ENCODE results near the gene SAPCD2.

SAPCD2 gene

GRCh38 chr9:137085920-137086530 lies 15.7 kb upstream of the SAPCD2 start:
- DNase-seq = peak; percentile 24
- in situ Hi-C loops (cut with HindIII; ENCODE audit: low pct_ligation_motif_present, low pct_unique_long_range_greater_than_20kb, low sequenced_read_pairs) = no loop called here

GRCh38 chr9:137084526-137084925 lies 14.2 kb upstream of the SAPCD2 start:
- no peak for DNase-seq
- in situ Hi-C loops (cut with HindIII; ENCODE audit: low pct_ligation_motif_present, low pct_unique_long_range_greater_than_20kb, low sequenced_read_pairs) = no loop called here

GRCh38 chr9:137083394-137084004 lies 13.1 kb upstream of the SAPCD2 start:
- peak; percentile 96 for DNase-seq
- in situ Hi-C loops (cut with HindIII; ENCODE audit: low pct_ligation_motif_present, low pct_unique_long_range_greater_than_20kb, low sequenced_read_pairs) = no loop called here

GRCh38 chr9:137082925-137083290 lies 12.6 kb upstream of the SAPCD2 start:
- in situ Hi-C loops (cut with HindIII; ENCODE audit: low pct_ligation_motif_present, low pct_unique_long_range_greater_than_20kb, low sequenced_read_pairs) = no loop called here
- no peak for DNase-seq

GRCh38 chr9:137082222-137082924 lies 12.0 kb upstream of the SAPCD2 start:
- no peak for DNase-seq
- in situ Hi-C loops (cut with HindIII; ENCODE audit: low pct_ligation_motif_present, low pct_unique_long_range_greater_than_20kb, low sequenced_read_pairs) = no loop called here

GRCh38 chr9:137080260-137081122 lies 10.1 kb upstream of the SAPCD2 start:
- DNase-seq = no peak
- in situ Hi-C loops (cut with HindIII; ENCODE audit: low pct_ligation_motif_present, low pct_unique_long_range_greater_than_20kb, low sequenced_read_pairs) = no loop called here

GRCh38 chr9:137079401-137079787 lies 9.0 kb upstream of the SAPCD2 start:
- in situ Hi-C loops (cut with HindIII; ENCODE audit: low pct_ligation_motif_present, low pct_unique_long_range_greater_than_20kb, low sequenced_read_pairs) = no loop called here
- DNase-seq = no peak

- DNase-seq = no peak
- in situ Hi-C loops (cut with HindIII; ENCODE audit: low pct_ligation_motif_present, low pct_unique_long_range_greater_than_20kb, low sequenced_read_pairs) = no loop called here
Observed at GRCh38 chr9:137078701-137079400, 8.5 kb upstream of the SAPCD2 start.

- in situ Hi-C loops (cut with HindIII; ENCODE audit: low pct_ligation_motif_present, low pct_unique_long_range_greater_than_20kb, low sequenced_read_pairs) = no loop called here
- no peak for DNase-seq
Observed at GRCh38 chr9:137077758-137078693, 7.7 kb upstream of the SAPCD2 start.

GRCh38 chr9:137077010-137077747 lies 6.8 kb upstream of the SAPCD2 start, which contains the start of gene UAP1L1:
TSS of gene UAP1L1 (plus strand) at chr9:137077517. CDS start at chr9:137077533, 16 bp downstream.
- in situ Hi-C loops (cut with HindIII; ENCODE audit: low pct_ligation_motif_present, low pct_unique_long_range_greater_than_20kb, low sequenced_read_pairs) = no loop called here
- peak; percentile 39 for DNase-seq

- in situ Hi-C loops (cut with HindIII; ENCODE audit: low pct_ligation_motif_present, low pct_unique_long_range_greater_than_20kb, low sequenced_read_pairs) = no loop called here
- DNase-seq = no peak
Observed at GRCh38 chr9:137076636-137077009, 6.3 kb upstream of the SAPCD2 start.

- DNase-seq = no peak
Observed at GRCh38 chr9:137075275-137075775, 5.0 kb upstream of the SAPCD2 start.

GRCh38 chr9:137074657-137075274 lies 4.4 kb upstream of the SAPCD2 start:
- no peak for DNase-seq

More at GRCh38 chr9:137075275-137075775, 5.0 kb upstream of the SAPCD2 start:
- in situ Hi-C loops (cut with HindIII; ENCODE audit: low pct_ligation_motif_present, low pct_unique_long_range_greater_than_20kb, low sequenced_read_pairs) = no loop called here

GRCh38 chr9:137073992-137074399 lies 3.6 kb upstream of the SAPCD2 start:
- in situ Hi-C loops (cut with HindIII; ENCODE audit: low pct_ligation_motif_present, low pct_unique_long_range_greater_than_20kb, low sequenced_read_pairs) = no loop called here

More at GRCh38 chr9:137074657-137075274, 4.4 kb upstream of the SAPCD2 start:
- in situ Hi-C loops (cut with HindIII; ENCODE audit: low pct_ligation_motif_present, low pct_unique_long_range_greater_than_20kb, low sequenced_read_pairs) = no loop called here

GRCh38 chr9:137071282-137071681 lies 925 bp upstream of the SAPCD2 start:
- no peak for DNase-seq
- in situ Hi-C loops (cut with HindIII; ENCODE audit: low pct_ligation_motif_present, low pct_unique_long_range_greater_than_20kb, low sequenced_read_pairs) = no loop called here

More at GRCh38 chr9:137073992-137074399, 3.6 kb upstream of the SAPCD2 start:
- no peak for DNase-seq

- in situ Hi-C loops (cut with HindIII; ENCODE audit: low pct_ligation_motif_present, low pct_unique_long_range_greater_than_20kb, low sequenced_read_pairs) = no loop called here
Observed at GRCh38 chr9:137070906-137071275, 534 bp upstream of the SAPCD2 start.

More at GRCh38 chr9:137070906-137071275, 534 bp upstream of the SAPCD2 start:
- DNase-seq = no peak
